HG03565 (cell line): ENCODE data around the gene PRSS12.
"Not testable (repeated sequence)": the region's sequence is repeated elsewhere in the genome, so short reads cannot be mapped to it uniquely, and the experiment has no call there.

Experiments used
- ATAC-seq: cut with Tn5 transposase; IDR thresholded peaks from one replicate; pipeline ENCODE4 v1.9.1; 2021; ENCODE audit warnings: mild to moderate bottlenecking, moderate library complexity; ENCODE audit not compliant: unreplicated experiment

Gene PRSS12

GRCh38 chr4:118325431-118325830, 27.4 kb downstream of the PRSS12 start:
- ATAC-seq: no peak

GRCh38 chr4:118322831-118323502, 29.8 kb downstream of the PRSS12 start:
- no peak for ATAC-seq

GRCh38 chr4:118318931-118319330, 33.9 kb downstream of the PRSS12 start:
- ATAC-seq: no peak

- no peak for ATAC-seq
These were observed 35.1 kb downstream of the PRSS12 start for GRCh38 chr4:118317691-118318090.

- no peak for ATAC-seq
These were observed 38.6 kb downstream of the PRSS12 start for GRCh38 chr4:118314221-118314620.

- ATAC-seq: no peak
These were observed 39.7 kb downstream of the PRSS12 start for GRCh38 chr4:118313098-118313497.

GRCh38 chr4:118308306-118309030, 44.3 kb downstream of the PRSS12 start:
- ATAC-seq: no peak

- no peak for ATAC-seq
These were observed 45.2 kb downstream of the PRSS12 start for GRCh38 chr4:118307643-118308042.

- not testable (repeated sequence) for ATAC-seq
These were observed 53.2 kb downstream of the PRSS12 start for GRCh38 chr4:118299619-118300018.

GRCh38 chr4:118296729-118297128, 56.1 kb downstream of the PRSS12 start:
- no peak for ATAC-seq

DNA sequence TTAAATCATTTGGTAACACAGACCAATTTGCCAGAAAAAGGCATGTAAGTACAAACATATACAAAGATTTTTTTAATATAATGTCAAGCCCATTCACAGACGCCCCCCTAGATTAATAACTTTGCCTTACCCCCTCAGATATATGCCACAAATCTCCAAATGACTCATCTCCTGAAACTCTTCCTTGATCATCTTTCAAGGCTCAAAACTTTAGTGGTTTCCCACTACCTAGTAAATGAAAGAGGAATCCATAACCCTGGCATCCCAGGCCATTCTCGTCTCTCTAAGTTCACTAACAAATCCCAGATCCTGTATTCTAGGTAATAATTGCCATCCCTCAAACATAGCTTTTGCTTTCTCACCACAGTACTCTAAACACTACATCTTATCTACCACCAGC, 61.9 kb downstream of the PRSS12 start:
- no peak for ATAC-seq

DNA sequence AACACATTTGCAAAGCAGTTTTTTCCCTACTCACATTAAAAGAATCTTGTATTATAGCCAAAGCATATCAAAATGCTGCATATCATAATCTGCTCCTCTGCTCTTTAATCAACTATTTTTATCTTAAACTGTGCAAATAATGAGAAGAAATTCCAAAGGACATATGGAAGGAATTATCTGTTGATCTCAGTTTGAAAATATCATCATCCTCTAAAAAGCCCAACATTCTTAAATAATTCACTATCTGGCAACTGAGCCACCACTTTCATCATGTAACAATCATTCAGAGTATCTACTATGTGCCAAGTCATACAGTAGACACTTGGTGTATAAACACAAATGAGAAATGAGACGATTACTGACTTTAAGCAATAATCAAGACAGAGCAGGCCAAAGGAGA, 63.0 kb downstream of the PRSS12 start:
- no peak for ATAC-seq

GRCh38 chr4:118287711-118288451, 64.9 kb downstream of the PRSS12 start:
- ATAC-seq: no peak

DNA sequence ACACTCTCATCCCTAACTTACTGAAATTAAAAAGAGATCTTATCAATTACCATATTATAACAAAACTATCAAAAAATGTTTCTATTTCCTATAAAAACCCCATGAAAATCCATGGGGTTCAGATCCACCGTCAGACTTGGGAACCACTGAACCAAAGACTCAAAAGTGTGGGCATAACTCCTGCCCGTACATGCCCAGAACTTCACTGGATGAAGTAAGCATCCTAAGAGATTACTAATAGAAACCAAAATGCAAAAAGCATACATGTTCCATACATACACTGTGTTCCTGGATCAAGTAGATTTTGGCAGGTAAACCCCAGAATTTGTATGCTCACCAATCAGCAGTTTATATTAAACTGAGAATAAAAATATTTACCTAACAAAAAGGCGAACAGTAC, 66.1 kb downstream of the PRSS12 start:
- no peak for ATAC-seq

DNA sequence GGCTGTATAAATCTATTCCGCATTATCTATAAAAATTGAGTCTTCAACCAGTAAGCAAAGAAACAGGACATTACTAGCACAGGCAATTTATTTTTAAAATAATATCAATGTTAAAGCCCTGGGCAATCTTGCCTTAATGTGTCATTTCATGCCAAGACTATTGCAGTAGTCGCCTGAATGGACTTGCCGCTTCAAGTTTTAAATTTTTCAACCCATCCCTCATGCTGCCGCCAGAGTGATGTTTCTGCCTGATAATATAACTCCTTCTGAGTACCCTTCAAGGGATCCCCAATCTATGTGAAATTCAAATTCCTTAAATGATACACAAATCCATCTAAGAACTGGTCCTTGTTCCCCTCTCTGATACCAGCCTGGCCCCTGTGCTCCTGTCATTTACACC, 66.9 kb downstream of the PRSS12 start:
- ATAC-seq: no peak

GRCh38 chr4:118284169-118284568, 68.6 kb downstream of the PRSS12 start:
- peak; percentile 47 for ATAC-seq

GRCh38 chr4:118282692-118283091, 70.1 kb downstream of the PRSS12 start:
- ATAC-seq: no peak

DNA sequence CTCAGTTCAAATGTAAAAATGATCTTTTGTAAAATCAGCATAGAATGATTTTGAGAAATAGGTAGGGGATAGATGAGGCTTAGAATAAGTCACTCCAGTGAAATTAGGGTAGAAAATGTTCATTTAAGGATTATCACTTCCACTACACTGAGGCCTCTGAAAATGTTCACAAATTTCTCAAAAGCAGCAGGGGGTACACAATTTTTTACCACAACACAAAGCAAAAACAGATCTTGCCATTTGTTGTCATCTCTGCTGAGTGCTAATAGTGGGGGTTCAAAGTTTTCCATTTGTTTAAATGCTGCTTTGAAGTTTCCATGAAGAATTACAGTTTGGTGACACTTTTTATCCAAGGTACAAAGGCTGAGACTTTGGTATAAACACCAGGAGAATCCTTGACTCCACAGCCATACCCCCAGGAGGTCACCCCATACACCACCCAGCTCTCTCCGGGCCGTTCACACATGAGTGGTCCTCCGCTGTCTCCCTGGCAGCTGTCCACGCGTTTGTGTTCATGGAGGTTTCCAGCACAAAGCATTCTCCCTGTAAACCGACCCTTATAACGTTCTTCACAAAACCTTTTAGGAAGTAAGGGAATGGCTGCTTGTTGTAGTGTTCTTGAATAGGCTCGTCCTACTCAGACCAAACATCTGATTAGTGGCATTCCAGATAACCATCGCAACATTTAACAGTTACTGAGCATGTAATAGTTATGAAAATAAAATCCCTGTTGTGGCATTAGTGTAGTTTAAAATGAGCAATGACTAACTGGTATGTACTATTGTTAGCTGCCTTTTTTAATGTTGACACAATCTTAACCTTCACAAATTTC, 71.0 kb downstream of the PRSS12 start:
- no peak for ATAC-seq

GRCh38 chr4:118280501-118281218, 72.1 kb downstream of the PRSS12 start:
- ATAC-seq: peak; percentile 24

DNA sequence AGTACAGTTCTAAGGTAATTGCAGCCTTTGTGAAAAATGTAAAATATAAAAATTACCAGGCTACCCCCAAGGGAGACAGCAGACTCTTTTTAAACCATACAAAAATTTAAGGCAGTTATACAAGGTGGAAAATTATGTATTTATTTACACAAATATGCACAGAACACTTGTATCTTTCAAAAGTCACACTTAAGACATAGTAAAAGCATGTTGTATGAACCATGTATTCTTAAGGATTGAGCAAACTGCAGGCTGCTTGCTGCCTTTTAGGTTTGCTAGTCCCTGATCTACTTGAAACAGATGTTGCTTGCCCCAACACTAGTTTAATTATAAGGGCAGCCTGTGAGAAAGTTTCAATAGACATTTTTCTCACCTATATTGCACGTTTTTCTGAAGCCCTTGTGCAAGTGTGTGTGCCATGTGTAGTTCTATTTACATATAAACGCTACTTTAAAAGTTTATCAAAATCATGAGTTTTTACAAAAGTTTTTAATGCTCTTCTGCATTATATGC, 72.8 kb downstream of the PRSS12 start:
- no peak for ATAC-seq
